Measurements from ENCODE around the gene C12orf56.

C12orf56 gene

DNA sequence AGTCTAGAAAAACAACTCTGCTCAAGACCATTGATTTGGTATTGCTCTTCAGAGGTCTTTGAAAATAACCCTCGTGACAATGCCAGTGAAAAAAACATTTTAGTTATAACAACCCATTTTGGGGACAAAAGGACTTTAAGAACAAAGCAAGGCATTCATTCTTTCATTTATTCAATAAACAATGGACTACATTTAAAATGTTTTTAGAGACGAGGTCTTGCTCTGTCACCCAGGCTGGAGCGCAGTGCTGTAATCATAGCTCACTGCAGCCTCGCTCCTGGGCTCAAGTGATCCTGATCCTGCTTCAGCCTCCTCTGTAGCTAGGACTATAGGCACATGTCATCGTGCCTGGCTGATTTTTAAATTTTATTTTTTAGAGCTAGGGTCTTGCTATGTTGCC is 160.8 kb downstream of the C12orf56 start:
- no peak overlapping the region for H3K27ac ChIP-seq
- TF ChIP-seq, protein P1, sequence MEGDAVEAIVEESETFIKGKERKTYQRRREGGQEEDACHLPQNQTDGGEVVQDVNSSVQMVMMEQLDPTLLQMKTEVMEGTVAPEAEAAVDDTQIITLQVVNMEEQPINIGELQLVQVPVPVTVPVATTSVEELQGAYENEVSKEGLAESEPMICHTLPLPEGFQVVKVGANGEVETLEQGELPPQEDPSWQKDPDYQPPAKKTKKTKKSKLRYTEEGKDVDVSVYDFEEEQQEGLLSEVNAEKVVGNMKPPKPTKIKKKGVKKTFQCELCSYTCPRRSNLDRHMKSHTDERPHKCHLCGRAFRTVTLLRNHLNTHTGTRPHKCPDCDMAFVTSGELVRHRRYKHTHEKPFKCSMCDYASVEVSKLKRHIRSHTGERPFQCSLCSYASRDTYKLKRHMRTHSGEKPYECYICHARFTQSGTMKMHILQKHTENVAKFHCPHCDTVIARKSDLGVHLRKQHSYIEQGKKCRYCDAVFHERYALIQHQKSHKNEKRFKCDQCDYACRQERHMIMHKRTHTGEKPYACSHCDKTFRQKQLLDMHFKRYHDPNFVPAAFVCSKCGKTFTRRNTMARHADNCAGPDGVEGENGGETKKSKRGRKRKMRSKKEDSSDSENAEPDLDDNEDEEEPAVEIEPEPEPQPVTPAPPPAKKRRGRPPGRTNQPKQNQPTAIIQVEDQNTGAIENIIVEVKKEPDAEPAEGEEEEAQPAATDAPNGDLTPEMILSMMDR (conservative IDR thresholded peaks at IDR 0.05) = no peak
- TF ChIP-seq ZFX (IDR thresholded peaks at IDR 0.05) = no peak

DNA sequence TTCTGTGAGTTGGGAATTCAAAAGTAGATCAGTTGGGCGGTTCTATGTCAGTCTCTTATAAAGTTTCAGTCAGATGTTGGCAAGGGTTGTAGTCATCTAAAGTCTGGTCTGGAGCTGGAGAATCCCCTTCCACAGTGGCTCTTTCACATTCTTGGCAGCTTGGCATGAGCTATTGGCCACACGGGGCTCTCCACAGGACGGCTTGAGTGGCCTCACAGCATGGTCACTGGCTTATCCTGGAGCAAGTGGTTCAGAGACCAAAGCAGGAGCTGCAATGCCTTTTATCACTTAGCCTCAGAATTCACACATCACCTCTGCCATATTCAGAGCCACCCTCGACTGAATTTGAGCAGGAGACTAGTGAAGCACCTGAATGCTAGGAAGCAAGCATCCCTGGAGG is 161.3 kb downstream of the C12orf56 start:
- no peak overlapping the region for H3K27ac ChIP-seq

DNA sequence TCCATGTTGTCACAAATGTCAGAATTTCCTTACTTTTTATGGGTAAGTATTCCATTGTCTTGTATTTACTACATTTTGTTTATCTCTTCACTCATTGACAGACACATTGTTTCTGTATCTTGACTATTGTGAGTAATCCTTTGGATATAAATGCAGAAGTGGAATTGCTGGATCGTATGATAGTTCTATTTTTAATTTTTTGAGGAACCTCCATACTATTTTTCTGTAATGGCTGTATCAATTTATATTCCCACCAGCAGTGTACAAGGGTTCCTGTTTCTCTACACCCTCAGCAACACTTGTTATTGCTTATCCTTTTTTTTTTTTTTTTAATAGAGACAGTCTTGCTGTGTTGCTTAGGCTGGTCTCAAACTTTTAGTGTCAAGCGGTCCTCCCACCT is 164.9 kb downstream of the C12orf56 start:
- TF ChIP-seq ZFX (IDR thresholded peaks at IDR 0.05) = no peak
- TF ChIP-seq, protein P1 (conservative IDR thresholded peaks at IDR 0.05) = no peak
- H3K27ac ChIP-seq = no peak overlapping the region

More for the DNA sequence above, 161.3 kb downstream of the C12orf56 start:
- TF ChIP-seq, protein P1 (conservative IDR thresholded peaks at IDR 0.05) = no peak
- no peak for TF ChIP-seq ZFX (IDR thresholded peaks at IDR 0.05)

DNA sequence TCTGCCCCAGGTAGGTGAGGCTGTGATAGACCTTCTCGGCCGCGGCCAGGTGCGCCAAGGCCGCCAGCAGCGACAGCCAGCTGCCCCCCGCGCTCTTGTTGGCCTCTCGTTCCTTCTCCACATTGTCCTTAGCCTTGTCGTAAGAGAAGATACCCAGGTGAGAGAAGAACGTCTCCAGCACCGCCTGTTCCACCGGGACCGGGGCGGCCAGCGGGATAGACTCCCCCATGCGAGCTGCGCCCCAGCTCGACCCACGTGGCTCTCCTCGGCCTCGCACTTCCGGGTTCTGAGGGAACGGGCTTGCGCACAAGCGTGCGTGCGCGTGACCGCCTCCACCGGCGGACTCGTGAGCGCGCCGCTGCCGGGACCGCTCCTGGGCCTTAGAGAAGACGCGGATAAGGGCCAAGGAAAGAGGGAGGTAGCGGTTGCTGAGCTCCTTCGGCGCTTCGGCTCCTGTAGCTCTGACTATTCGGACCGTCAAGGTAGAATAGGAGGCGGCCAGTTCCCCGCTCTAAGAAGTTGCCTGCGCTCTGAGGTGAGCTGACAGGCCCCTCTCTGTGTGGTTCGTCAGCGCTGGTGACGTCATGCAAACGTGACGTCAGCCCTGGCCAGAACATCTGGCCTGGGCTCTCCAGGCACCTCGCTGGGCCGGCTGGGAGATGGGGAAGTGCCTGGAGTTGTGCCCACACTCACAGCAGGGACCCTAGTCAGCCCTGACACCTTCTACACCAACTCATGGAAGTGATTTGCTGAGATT is 168.4 kb downstream of the C12orf56 start, which contains the start of gene KICS2:
KICS2 (minus strand) TSS at position 288 of the 757 bp plus-strand sequence; CDS start at position 229, 59 bp downstream.
- TF ChIP-seq, protein P1 (conservative IDR thresholded peaks at IDR 0.05) = no peak
- peak; percentile 80 for TF ChIP-seq ZFX (IDR thresholded peaks at IDR 0.05)
- H3K27ac ChIP-seq = peak within 1 kb of the TSS; percentile 73

DNA sequence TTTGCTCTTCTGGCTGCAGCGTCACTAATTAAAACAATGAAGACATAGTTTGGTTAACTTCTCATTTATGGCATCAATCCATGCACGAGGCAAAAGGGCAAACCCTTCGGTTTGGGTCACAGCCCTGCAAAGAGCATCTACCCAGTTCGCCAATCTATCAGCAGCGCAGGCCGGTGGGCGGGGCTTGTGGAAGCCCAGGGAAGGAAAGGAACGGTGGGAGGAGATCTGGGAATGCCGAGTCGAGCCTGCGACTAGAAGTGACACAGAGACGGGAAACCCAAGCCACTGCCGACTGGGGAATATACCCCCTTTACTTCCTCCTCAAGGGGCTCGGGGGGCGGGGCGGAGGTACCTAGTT is 168.9 kb downstream of the C12orf56 start:
- peak overlapping the region; percentile 73 for H3K27ac ChIP-seq
- TF ChIP-seq, protein P1 (conservative IDR thresholded peaks at IDR 0.05) = no peak
- TF ChIP-seq ZFX (IDR thresholded peaks at IDR 0.05) = no peak

DNA sequence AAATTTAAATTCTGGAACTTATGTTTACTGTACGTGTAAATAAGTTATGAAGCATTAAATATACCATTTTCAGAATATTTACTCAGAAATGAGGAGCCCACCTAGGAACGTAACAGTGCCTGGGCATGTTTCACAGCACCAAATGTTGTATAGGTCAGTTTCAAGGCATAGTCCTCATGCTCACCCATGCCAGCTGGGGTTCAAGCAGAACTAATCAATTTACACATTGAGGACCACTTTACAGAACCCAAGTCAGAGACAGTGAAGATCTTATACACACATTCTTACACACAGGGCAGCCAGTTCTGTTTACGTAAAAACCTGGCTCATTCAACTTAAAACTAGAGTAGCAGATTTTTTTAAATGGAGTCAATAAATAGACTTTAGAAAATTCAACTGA is 170.5 kb downstream of the C12orf56 start:
- TF ChIP-seq, protein P1 (conservative IDR thresholded peaks at IDR 0.05) = no peak
- no peak for TF ChIP-seq ZFX (IDR thresholded peaks at IDR 0.05)
- H3K27ac ChIP-seq = no peak overlapping the region

DNA sequence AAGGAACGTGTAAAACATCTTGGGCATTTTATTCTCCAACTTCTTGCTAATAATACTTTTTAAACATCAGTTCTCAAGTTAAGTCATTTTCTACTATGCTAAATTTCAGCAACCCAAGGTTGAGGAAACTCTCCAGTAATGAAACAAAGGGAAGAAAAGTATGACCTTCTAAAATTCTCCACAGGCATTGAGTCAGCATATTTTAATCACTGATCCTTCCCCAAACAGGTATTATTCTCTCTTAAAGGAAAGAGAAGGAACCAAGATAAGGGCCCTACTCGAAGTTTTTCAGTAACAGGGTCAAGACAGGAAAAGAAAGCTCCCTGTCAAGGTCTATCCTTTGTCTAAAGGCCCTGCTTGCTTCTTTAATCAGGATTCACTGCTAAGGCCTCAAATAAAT is 171.4 kb downstream of the C12orf56 start:
- no peak for TF ChIP-seq ZFX (IDR thresholded peaks at IDR 0.05)
- TF ChIP-seq, protein P1 (conservative IDR thresholded peaks at IDR 0.05) = no peak
- no peak overlapping the region for H3K27ac ChIP-seq

Data from C4-2B (cell line).